Stimulated activated CD4-positive, alpha-beta T cell treated with anti-CD3 and anti-CD28 coated beads, Interleukin-12 subunit alpha, Interleukin-12 subunit beta, amount 100 ng/mL, for 24 hours (primary cell): Measurements from ENCODE around the gene MIP.
"Not testable (repeated sequence)": the region's sequence is repeated elsewhere in the genome, so short reads cannot be mapped to it uniquely, and the experiment has no call there.

Experiments
- DNase-seq, 2 experiments: peaks; one replicate each; pipeline ENCODE4 v3.0.0-alpha.2; 2020; ENCODE audit warnings: low read depth in 2 of 2

The MIP gene

GRCh38 chr12:56410768-56411167 lies 43.7 kb downstream of the MIP start:
- DNase-seq: no peak

GRCh38 chr12:56408799-56409417 lies 45.5 kb downstream of the MIP start:
- DNase-seq: no peak

- DNase-seq: not testable (repeated sequence)
Measured at GRCh38 chr12:56404227-56404626, 50.2 kb downstream of the MIP start.

GRCh38 chr12:56401612-56402011 lies 52.8 kb downstream of the MIP start:
- DNase-seq: not testable (repeated sequence)

- DNase-seq: not testable (repeated sequence)
Measured at GRCh38 chr12:56401125-56401524, 53.3 kb downstream of the MIP start.
